Measurements from ENCODE around the gene DHRS1. TPM values are rescaled to one million over a fixed set of nuclear protein-coding genes. Genes with fewer than 3 reads are reported as not detected.

Gene DHRS1
- polyA plus RNA-seq, 2 of the 4 experiments (the other 2 are of a cell fraction): 15.1 to 17.4 TPM

- WGBS (ENCODE audit: missing lambda C conversion rate): 35% methylated on average over 7 of the region's 7 CpGs
- ChIA-PET CTCF (interaction anchor here (0.9 to 46.6 kb wide), 7 partner anchors 12 to 131 kb away, joined by 3 to 1142 read pairs (median 135); partner anchors contain the start of genes CBLN3, CIDEB, KHNYN and LTB4R), POLR2A (interaction anchor here (1.1 to 3.4 kb wide), 6 partner anchors 8 to 133 kb away, joined by 4 to 53 read pairs (median 6); partner anchors contain the start of genes CHMP4A, RABGGTA and TINF2)
- H3K4me2 ChIP-seq: peak overlapping the region; percentile 81
- peak overlapping the region; percentile 81 for H3K4me3 ChIP-seq
- H3K27ac ChIP-seq: peak overlapping the region; percentile 82 to 92
- peak; percentile 60 to 69 for ATAC-seq
- no peaks in the 10 kb centered on the region for H3K9me3 ChIP-seq
- peak; percentile 42 to 60 for DNase-seq (ENCODE audit: low read depth in 1 of 2, low spot score in 1 of 2)
- H3K4me1 ChIP-seq: peaks cover 15% of the 10 kb centered on the region; the same call in 2 of the 3 replicates
- no peak for FAIRE-seq
- TF ChIP-seq, protein P1, sequence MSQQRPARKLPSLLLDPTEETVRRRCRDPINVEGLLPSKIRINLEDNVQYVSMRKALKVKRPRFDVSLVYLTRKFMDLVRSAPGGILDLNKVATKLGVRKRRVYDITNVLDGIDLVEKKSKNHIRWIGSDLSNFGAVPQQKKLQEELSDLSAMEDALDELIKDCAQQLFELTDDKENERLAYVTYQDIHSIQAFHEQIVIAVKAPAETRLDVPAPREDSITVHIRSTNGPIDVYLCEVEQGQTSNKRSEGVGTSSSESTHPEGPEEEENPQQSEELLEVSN (IDR thresholded peaks at IDR 0.05; ENCODE audit: borderline replicate concordance, low read depth): 0 out of 2 replicates have a peak, but pooled peaks have one; percentile 51
- TF ChIP-seq RCOR1 (IDR thresholded peaks at IDR 0.05; ENCODE audit: low read depth, low read length) (no peak), CBX8 (IDR thresholded peaks at IDR 0.05) (no peak)
Observed at GRCh38 chr14:24298892-24299254, 707 bp downstream of the DHRS1 start.

DNA sequence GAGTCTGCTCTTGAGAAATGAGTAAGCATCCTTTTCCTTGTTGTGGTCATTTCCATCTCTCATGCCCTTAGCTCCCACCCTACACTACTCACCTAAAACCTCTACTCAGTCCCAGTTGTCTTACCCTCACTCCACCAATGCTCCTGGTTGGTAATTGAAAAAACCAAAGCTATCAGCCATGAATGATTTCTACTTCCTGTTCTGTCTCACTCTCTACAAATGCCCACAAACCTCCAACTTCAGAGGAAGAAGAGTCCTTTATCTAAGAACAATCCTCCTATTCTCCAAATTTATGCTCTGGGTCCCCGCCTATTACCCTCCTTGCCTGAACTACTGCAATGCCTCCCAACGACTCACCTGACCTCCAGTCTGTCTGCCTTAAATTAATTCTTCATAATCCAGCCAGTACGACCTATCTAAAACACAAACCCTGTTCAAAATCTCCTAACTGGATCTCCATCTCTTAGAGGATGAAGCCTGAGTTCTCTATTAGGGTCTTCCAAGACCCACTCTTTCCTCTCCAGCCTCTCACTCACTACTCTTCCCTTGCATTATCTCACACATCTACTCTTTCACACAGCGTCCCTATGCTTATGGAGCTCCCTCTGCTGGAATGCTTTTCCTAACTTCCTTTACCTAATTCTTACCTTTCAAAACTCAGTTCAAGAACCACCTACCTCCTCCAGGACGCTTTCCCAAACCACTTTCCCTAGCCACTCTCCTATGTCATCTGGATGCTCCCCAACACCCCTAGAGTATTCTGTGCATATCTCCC, 2.2 kb downstream of the DHRS1 start:
- Histone ChIP-seq H3K9me3 (no peaks in the 10 kb centered on the region), H3K27ac (no peak overlapping the region), H3K4me2 (no peak overlapping the region), H3K4me3 (no peak overlapping the region), H3K4me1 (peaks cover 15% of the 10 kb centered on the region; the same call in 2 of the 3 replicates)
- peak; percentile 62 to 64 for DNase-seq (ENCODE audit: low read depth in 1 of 2, low spot score in 1 of 2)
- peak; percentile 66 to 67 for ATAC-seq
- ChIA-PET POLR2A (interaction anchor here (1.1 to 1.9 kb wide), 3 partner anchors 26 to 133 kb away, joined by 4 to 27 read pairs (median 11); partner anchors contain the start of genes KHNYN, RABGGTA and TINF2), CTCF (interaction anchor here (0.7 to 46.6 kb wide), 26 partner anchors 13 to 243 kb away, joined by 3 to 1142 read pairs (median 4); partner anchors contain the start of genes CBLN3, CHMP4A, CIDEB and GMPR2)
- no peak for FAIRE-seq
- TF ChIP-seq FOSL2 (IDR thresholded peaks at IDR 0.05): no peak
- TF ChIP-seq FOSL2 (CRISPR knock-in tag; IDR thresholded peaks at IDR 0.05): no peak
- TF ChIP-seq, protein P2, sequence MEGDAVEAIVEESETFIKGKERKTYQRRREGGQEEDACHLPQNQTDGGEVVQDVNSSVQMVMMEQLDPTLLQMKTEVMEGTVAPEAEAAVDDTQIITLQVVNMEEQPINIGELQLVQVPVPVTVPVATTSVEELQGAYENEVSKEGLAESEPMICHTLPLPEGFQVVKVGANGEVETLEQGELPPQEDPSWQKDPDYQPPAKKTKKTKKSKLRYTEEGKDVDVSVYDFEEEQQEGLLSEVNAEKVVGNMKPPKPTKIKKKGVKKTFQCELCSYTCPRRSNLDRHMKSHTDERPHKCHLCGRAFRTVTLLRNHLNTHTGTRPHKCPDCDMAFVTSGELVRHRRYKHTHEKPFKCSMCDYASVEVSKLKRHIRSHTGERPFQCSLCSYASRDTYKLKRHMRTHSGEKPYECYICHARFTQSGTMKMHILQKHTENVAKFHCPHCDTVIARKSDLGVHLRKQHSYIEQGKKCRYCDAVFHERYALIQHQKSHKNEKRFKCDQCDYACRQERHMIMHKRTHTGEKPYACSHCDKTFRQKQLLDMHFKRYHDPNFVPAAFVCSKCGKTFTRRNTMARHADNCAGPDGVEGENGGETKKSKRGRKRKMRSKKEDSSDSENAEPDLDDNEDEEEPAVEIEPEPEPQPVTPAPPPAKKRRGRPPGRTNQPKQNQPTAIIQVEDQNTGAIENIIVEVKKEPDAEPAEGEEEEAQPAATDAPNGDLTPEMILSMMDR (IDR thresholded peaks at IDR 0.05): peak; percentile 58
- TF ChIP-seq SMC3 (IDR thresholded peaks at IDR 0.05): peak; percentile 48; the same call in 1 of the 3 replicates
- peak; percentile 28 to 33; a peak in 3 of 5 replicates for TF ChIP-seq RAD21 (conservative IDR thresholded peaks at IDR 0.05 in 1 of 2, IDR thresholded peaks at IDR 0.05 in 1 of 2)
- TF ChIP-seq HDAC2 (IDR thresholded peaks at IDR 0.05): no peak
- 27% methylated on average over 5 of the region's 5 CpGs for WGBS (ENCODE audit: missing lambda C conversion rate)

DNA sequence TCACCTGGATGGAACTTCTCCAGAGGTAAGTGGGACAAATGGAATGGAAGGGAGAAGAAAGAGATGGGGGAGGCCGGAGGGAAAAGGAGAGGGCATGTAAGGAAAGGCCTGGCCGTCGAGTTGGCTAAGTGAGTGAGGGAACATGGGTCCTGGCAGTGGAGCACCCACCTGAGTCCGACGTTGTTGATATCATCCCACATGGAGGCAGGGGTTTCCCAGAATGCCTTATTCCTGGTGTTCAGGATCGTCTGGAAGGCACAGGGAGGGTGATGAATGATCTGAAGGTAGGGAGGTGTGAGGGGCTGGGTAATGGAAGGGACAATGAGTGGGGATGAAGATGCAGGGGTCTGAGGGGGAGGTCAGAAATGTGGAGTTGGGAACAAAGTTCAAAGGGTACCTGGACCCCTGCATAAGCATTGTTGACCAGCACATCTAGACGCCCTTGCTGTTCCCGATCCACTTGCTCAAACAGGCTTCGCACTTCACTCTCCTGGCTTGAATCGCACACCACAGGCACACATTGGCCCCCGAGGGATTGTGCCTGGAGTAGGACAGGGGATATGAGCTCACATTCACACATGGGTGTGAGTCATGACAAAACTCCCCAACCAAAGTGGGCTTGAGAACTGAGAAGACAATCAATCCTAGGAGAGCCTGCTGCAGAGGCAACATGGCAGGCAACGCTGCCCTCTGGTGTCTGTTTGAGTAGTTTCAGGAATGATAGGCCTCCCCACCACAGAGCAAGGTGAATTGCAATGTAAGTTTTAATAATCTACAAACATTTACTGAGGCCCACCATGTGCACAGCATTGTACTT, 3.0 kb downstream of the DHRS1 start:
- H3K27ac ChIP-seq: no peak overlapping the region

More for the DNA sequence above, 3.0 kb downstream of the DHRS1 start:
- Histone ChIP-seq H3K4me1 (peaks cover 15% of the 10 kb centered on the region; the same call in 2 of the 3 replicates), H3K4me3 (no peak overlapping the region), H3K9me3 (no peaks in the 10 kb centered on the region), H3K4me2 (no peak overlapping the region)
- TF ChIP-seq FOSL2 (IDR thresholded peaks at IDR 0.05): no peak
- TF ChIP-seq FOSL2 (CRISPR knock-in tag; IDR thresholded peaks at IDR 0.05): peak; percentile 12; the same call in 1 of the 2 replicates
- TF ChIP-seq RFX5 (IDR thresholded peaks at IDR 0.05): no peak
- TF ChIP-seq SMC3 (IDR thresholded peaks at IDR 0.05): peak; percentile 74
- TF ChIP-seq, protein P2 (IDR thresholded peaks at IDR 0.05): peak; percentile 79
- TF ChIP-seq RAD21 (conservative IDR thresholded peaks at IDR 0.05 in 1 of 2, IDR thresholded peaks at IDR 0.05 in 1 of 2): peak; percentile 69 to 80
- CTCF ChIA-PET: interaction anchor here (0.7 to 46.6 kb wide), 25 partner anchors 14 to 242 kb away, joined by 3 to 1142 read pairs (median 5); partner anchors contain the start of genes CBLN3, CHMP4A, CIDEB and GMPR2
- peak; percentile 77 to 87 for DNase-seq (ENCODE audit: low read depth in 1 of 2, low spot score in 1 of 2)
- FAIRE-seq: no peak
- peak; percentile 75 to 80 for ATAC-seq
- POLR2A ChIA-PET: interaction anchor here (1.4 to 1.9 kb wide), 2 partner anchors 54 to 134 kb away, joined by 4 to 27 read pairs; partner anchors contain the start of genes KHNYN and TINF2
- 61% methylated on average over 12 of the region's 12 CpGs for WGBS (ENCODE audit: missing lambda C conversion rate)

Data from A549 (cell line).